Inflammatory macrophage (primary cell): ENCODE data around the gene SAMD4A.

Source experiments
- DNase-seq, 2 donors: peaks; one replicate each; pipeline ENCODE4 v3.0.0-alpha.2; 2020 to 2022

The SAMD4A gene

DNA sequence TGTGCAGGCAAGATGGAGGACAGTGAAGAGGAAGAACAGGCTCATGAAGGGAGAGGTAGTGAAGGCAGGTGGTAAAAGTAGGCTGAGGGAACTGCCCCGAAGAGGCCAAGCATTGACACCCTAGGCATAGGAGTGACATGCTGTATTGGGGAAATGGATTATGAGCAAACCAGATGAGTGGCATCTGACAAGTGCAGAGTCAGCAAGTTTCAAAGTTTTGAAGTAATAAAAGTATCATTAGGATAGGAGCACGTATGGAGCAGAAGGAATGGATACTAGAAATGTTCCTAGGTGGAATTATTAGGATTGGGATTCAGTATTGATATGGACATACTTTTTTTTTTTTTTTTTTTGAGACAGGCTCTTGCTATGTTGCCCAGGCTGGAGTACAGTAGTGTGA, 139.8 kb downstream of the SAMD4A start:
- DNase-seq: no peak

GRCh38 chr14:54708161-54708560, 141.2 kb downstream of the SAMD4A start:
- DNase-seq: no peak

DNA sequence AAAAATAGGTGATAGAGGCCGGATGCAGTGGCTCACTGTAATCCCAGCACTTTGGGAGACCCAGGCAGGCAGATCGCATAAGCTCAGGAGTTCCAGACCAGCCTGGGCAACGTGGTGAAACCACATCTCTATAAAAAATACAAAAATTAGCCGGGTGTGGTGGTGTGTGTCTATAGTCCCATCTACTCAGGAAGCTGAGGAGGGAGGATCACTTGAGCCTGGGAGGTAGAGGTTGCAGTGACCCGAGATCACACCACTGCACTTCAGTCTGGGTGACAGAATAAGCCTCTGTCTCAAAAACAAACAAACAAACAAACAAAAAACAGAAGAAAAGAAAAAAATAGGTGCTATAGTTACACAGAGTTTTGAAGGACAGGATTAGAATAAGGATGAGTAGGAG, 142.1 kb downstream of the SAMD4A start:
- DNase-seq: no peak

GRCh38 chr14:54709444-54709843, 142.5 kb downstream of the SAMD4A start:
- DNase-seq: no peak

DNA sequence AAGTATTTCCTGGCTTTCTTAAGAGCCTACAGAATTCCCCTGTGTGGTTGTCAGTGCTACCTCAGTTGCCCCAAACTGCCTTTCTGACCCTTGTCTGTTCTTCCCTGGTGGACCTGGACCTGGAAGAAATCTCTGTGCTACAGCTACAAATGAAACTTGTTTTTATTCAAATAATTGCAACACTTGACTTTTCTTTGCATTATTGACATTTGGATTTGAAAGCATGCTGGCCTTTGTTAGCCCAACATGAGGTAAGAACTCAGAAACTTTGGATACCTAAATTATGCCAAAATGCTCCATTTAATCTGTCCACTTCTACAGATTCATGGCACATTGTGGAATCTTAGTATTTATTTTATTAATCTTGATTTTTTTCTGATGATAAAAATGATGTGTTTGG, 142.9 kb downstream of the SAMD4A start:
- no peak for DNase-seq

DNA sequence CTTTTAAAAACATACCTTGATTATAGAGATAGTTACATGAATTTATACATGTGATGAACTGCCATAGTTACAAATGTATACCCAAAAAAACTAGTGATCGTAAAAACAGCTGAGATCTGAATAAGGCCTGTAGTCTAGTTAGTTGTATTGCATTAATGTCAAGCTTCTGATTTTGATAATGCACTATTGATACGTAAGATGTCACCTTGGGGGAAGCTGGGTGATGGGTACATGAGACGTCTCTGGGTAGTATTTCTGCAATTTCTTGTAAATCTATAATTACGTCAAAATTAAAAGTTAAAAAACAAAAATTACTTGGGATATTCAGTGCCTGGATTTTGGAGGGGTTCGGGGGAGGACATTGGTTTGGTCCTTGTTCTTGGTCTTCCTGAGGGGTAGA, 144.4 kb downstream of the SAMD4A start:
- no peak for DNase-seq

- no peak for DNase-seq
These were observed 145.0 kb downstream of the SAMD4A start for GRCh38 chr14:54711812-54712464.

DNA sequence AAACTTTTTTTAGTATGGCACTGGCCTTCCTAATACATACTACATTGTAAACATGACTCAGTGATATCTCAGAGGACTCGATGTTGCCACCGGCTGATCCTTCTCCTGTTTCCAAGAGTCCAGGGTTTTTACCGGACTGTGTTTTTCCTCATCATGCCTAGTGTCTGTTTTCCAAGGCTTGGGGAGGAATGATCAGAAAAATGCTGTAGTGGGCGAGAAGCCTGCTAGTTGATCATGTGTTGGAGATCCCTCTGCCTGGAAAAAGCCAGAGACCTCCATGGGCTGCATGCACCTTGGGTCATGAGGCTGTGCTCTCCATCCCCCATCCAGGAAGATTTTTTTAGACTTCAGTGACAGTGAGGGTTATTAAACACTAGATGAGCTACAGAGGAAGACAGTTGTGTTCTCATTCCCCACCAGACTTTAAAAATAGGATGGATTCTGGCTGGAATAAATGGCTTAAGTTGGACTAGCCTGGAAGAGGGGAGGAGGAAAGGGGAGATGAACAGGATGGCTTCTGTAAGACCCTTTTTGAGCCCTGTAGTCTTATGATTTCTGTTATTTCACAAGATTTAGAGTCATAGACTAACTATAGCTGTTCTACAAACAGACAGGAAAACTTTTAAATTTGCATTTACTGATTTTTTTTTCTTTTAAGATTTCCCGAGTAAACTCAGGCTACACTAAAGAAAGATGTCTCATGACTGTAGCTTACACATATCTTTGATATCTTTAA, 145.7 kb downstream of the SAMD4A start:
- peak; percentile 53 for DNase-seq

GRCh38 chr14:54713379-54713778, 146.5 kb downstream of the SAMD4A start:
- no peak for DNase-seq

- no peak for DNase-seq
These were observed 148.3 kb downstream of the SAMD4A start for GRCh38 chr14:54715239-54715638.

DNA sequence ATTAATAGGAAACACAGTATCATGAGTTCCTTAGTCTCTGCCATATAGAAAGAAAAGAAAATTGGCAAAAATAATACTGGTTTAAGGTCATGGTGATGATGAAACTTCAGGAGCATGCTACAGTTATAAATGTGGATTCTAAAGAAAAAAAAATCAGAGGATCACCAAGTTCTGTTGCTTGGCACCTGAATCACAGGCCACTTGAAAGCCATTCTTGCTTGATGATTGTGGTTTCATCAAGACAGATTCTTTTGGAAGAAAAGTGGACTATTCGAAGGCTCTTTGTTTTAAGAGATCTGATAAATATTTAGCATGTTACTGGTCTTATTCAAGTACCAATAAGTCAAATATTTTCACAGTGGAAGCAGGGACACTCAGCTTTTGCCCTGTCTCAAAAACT, 148.9 kb downstream of the SAMD4A start:
- DNase-seq: no peak

GRCh38 chr14:54716862-54717261, 149.9 kb downstream of the SAMD4A start:
- no peak for DNase-seq

- no peak for DNase-seq
These were observed 151.1 kb downstream of the SAMD4A start for GRCh38 chr14:54718046-54718445.

- no peak for DNase-seq
These were observed 152.5 kb downstream of the SAMD4A start for GRCh38 chr14:54719406-54719805.

GRCh38 chr14:54722791-54723432, 156.0 kb downstream of the SAMD4A start:
- peak; percentile 38 to 55 for DNase-seq

DNA sequence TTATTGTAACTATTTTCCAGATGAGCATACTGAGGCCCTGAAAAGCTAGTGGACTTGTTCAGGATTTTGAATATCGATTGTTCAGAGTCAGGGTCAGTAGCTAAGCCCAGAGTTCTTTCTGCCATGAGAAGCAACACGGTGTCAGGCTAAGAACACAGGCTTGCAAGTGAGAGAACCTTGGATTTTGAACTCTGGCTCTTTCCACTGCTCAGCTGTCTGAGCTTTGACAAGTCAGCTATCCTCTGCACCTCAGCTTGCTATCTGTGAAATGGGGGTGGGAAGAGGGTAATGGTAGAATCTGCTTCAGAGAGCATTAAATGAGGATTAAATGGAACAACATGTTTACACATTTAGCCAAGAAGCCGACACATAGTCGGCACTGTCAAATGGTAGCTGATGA, 157.2 kb downstream of the SAMD4A start:
- DNase-seq: no peak

- no peak for DNase-seq
These were observed 157.9 kb downstream of the SAMD4A start for GRCh38 chr14:54724676-54725325.

DNA sequence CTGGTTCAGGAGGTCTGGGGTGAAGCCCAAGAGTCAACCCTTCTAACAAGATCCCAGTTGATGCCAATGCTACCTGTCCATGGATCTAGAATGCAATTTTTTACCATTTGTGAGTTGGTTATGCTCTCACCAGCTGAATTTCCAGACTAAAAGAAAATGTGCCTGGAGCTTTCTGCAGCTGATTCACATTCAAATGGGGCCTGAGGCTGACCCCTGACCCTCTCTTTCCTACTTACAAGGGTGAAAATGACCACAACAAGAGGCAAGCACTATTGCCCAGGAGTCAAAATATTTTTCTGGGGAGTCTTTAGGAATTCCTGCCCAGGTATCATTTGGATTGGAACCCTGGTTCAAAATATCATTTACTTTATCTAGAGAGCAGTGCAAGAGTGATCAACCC, 159.1 kb downstream of the SAMD4A start:
- DNase-seq: no peak

- DNase-seq: no peak
These were observed 161.0 kb downstream of the SAMD4A start for GRCh38 chr14:54727929-54728328.

GRCh38 chr14:54728700-54729527, 162.0 kb downstream of the SAMD4A start:
- no peak for DNase-seq

- DNase-seq: peak; percentile 65 to 76
These were observed 163.4 kb downstream of the SAMD4A start for GRCh38 chr14:54730156-54730961.

DNA sequence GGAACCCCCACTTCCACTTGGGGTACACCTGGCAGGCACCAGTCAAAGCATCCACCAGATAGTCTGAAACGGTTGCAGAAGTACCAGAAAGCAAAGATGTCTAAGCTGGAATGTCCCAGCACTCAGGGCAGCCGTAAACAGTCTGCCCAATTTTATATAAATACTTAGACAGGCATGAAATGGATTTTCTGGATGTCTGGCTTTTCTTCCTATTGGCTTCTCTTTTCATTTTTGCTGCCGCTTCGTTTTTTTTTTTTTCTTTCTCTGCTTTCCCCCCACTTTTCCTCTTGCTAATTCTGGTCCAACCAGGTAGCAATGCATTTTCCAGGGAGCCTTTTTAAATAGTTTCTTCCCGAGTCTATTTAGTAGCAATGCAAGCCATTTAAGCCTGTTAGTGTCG, 168.0 kb downstream of the SAMD4A start:
- DNase-seq: no peak
